GM11168 (cell line): ENCODE data around the gene DIPK2B.

Experiments
- in situ Hi-C: fragments of 300-500 bp; cut with MboI; formaldehyde crosslinking; loops from one replicate; pipeline ENCODE4 v1.12.0; 2022; ENCODE audit warnings: low sequenced_read_pairs; ENCODE audit not compliant: unreplicated experiment

DIPK2B gene

GRCh38 chrX:45200741-45201234 is at the start of gene DIPK2B:
Gene DIPK2B (minus strand): TSS chrX:45200876. CDS start chrX:45200826, 50 bp downstream.
- in situ Hi-C loops: no loop called here

- in situ Hi-C loops: no loop called here
Observed at GRCh38 chrX:45240301-45240700, 39.6 kb upstream of the DIPK2B start.

GRCh38 chrX:45238489-45238888 is 37.8 kb upstream of the DIPK2B start:
- in situ Hi-C loops: no loop called here

- in situ Hi-C loops: no loop called here
Observed at GRCh38 chrX:45233531-45233930, 32.9 kb upstream of the DIPK2B start.

- in situ Hi-C loops: no loop called here
Observed at GRCh38 chrX:45232139-45232538, 31.5 kb upstream of the DIPK2B start.

- in situ Hi-C loops: no loop called here
Observed at GRCh38 chrX:45230410-45230809, 29.7 kb upstream of the DIPK2B start.

- in situ Hi-C loops: no loop called here
Observed at GRCh38 chrX:45229348-45229747, 28.7 kb upstream of the DIPK2B start.

- in situ Hi-C loops: no loop called here
Observed at GRCh38 chrX:45228126-45228525, 27.4 kb upstream of the DIPK2B start.

GRCh38 chrX:45208121-45208856 is 7.6 kb upstream of the DIPK2B start:
- in situ Hi-C loops: no loop called here

GRCh38 chrX:45202171-45202570 is 1.5 kb upstream of the DIPK2B start:
- in situ Hi-C loops: no loop called here

GRCh38 chrX:45198706-45199105 is 2.0 kb downstream of the DIPK2B start:
- in situ Hi-C loops: no loop called here

- in situ Hi-C loops: no loop called here
Observed at GRCh38 chrX:45198301-45198700, 2.4 kb downstream of the DIPK2B start.

GRCh38 chrX:45196701-45197100 is 4.0 kb downstream of the DIPK2B start:
- in situ Hi-C loops: no loop called here

GRCh38 chrX:45191820-45192409 is 8.8 kb downstream of the DIPK2B start:
- in situ Hi-C loops: no loop called here

GRCh38 chrX:45191383-45191782 is 9.3 kb downstream of the DIPK2B start:
- in situ Hi-C loops: no loop called here

GRCh38 chrX:45187731-45188130 is 12.9 kb downstream of the DIPK2B start:
- in situ Hi-C loops: no loop called here

GRCh38 chrX:45186643-45187026 is 14.0 kb downstream of the DIPK2B start:
- in situ Hi-C loops: no loop called here

GRCh38 chrX:45184211-45184610 is 16.5 kb downstream of the DIPK2B start:
- in situ Hi-C loops: no loop called here

- in situ Hi-C loops: no loop called here
Observed at GRCh38 chrX:45172890-45173289, 27.8 kb downstream of the DIPK2B start.

- in situ Hi-C loops: no loop called here
Observed at GRCh38 chrX:45166781-45167180, 33.9 kb downstream of the DIPK2B start.

GRCh38 chrX:45165726-45166125 is 35.0 kb downstream of the DIPK2B start:
- in situ Hi-C loops: no loop called here

- in situ Hi-C loops: no loop called here
Observed at GRCh38 chrX:45164995-45165394, 35.7 kb downstream of the DIPK2B start.
